GM12878 (cell line): ENCODE data around the gene UMAD1. TPM values are rescaled to one million over a fixed set of nuclear protein-coding genes. Genes with fewer than 3 reads are reported as not detected.

Experiments used
- ATAC-seq: fragments of 200-7000 bp; cut with Tn5 transposase; 3 replicates; pipeline ENCODE4 v1.9.1; 2020; ENCODE audit warnings: mild to moderate bottlenecking, moderate library complexity
- BruUV-seq: library from RNA; stranded (reverse); fragments of 400-500 nt; replicated peaks from 2 replicates; lab custom pipeline; 2021; lab: Mats Ljungman, UMichigan
- CTCF ChIA-PET: fragments of 300-600 bp; sonication (Branson Sonifier 250); formaldehyde crosslinking; extraction: SDS; loops from one replicate; lab custom pipeline; 2021; ENCODE audit warnings: inconsistent platforms; lab: Yijun Ruan, JAX
- POLR2A ChIA-PET: fragments of 350-600 bp; formaldehyde crosslinking; extraction: SDS; loops from one replicate; lab custom pipeline; 2021; ENCODE audit warnings: inconsistent platforms; lab: Charles Lee
- RAD21 ChIA-PET: fragments of 300-600 bp; sonication (Branson Sonifier 250); formaldehyde crosslinking; loops from one replicate; lab custom pipeline; 2023; ENCODE audit warnings: antibody characterized with exemption; ENCODE audit not compliant: unreplicated experiment; lab: Charles Lee
- SMC1A ChIA-PET: fragments of 300-600 bp; sonication (Branson Sonifier 250); formaldehyde crosslinking; loops from one replicate; lab custom pipeline; 2023; ENCODE audit not compliant: unreplicated experiment, uncharacterized antibody; lab: Charles Lee
- DNase-seq: peaks from one replicate; pipeline ENCODE4 v3.0.0-alpha.2; 2011; ENCODE audit warnings: low read depth, low spot score
- FAIRE-seq: peaks from 3 replicates; lab custom pipeline; 2011; peaks lifted over from hg19 to GRCh38; lab: Jason Lieb, UNC
- H2AFZ ChIP-seq: 2 replicates; pipeline ENCODE4 v1.6.0; 2011; ENCODE audit warnings: low read depth, low read length, control low read depth; ENCODE audit not compliant: control insufficient read depth
- H3K27ac ChIP-seq: 2 replicates; pipeline ENCODE4 v1.5.1; 2011; ENCODE audit warnings: control low read depth; ENCODE audit not compliant: control insufficient read depth, insufficient read depth
- H3K27me3 ChIP-seq, 2 experiments: replicated peaks in 1 of 2; 2 replicates each; pipeline versions ENCODE4 v1.6.0 to v1.6.1; 2011; ENCODE audit warnings: low read length in 1 of 2; ENCODE audit not compliant: control insufficient read depth in 2 of 2, insufficient read depth in 2 of 2
- H3K36me3 ChIP-seq, 2 experiments: 2 replicates each; pipeline ENCODE4 v1.5.1; 2011; ENCODE audit warnings: low read length in 1 of 2; ENCODE audit not compliant: control insufficient read depth in 2 of 2, insufficient read depth in 2 of 2
- H3K4me1 ChIP-seq: 2 replicates; pipeline ENCODE4 v1.6.1; 2011; ENCODE audit warnings: mild to moderate bottlenecking, low read length, moderate library complexity, mixed read lengths; ENCODE audit not compliant: control insufficient read depth, insufficient read depth
- H3K4me2 ChIP-seq: 2 replicates; pipeline ENCODE4 v1.6.0; 2011; ENCODE audit warnings: control low read depth; ENCODE audit not compliant: control insufficient read depth, insufficient read depth
- H3K4me3 ChIP-seq: fragments of 200-600 bp; sonication (generic); 2 replicates; pipeline ENCODE4 v1.5.1; 2016
- H3K79me2 ChIP-seq: 2 replicates; pipeline ENCODE4 v1.6.0; 2011; ENCODE audit warnings: low read length; ENCODE audit not compliant: control insufficient read depth, insufficient read depth
- H3K9ac ChIP-seq: 2 replicates; pipeline ENCODE4 v1.8.0; 2011; ENCODE audit warnings: low read length, control low read depth, mixed read lengths; ENCODE audit not compliant: control insufficient read depth, insufficient read depth
- H3K9me3 ChIP-seq: replicated peaks from 3 replicates; pipeline ENCODE4 v1.5.1; 2011; ENCODE audit warnings: mild to moderate bottlenecking, low read length; ENCODE audit not compliant: control insufficient read depth, insufficient read depth
- H4K20me1 ChIP-seq: 2 replicates; pipeline ENCODE4 v1.6.0; 2011; ENCODE audit not compliant: control insufficient read depth, insufficient read depth
- CREB1 ChIP-seq: IDR thresholded peaks from 2 replicates; pipeline ENCODE4 v1.6.1; 2012; ENCODE audit warnings: low read depth, mild to moderate bottlenecking, inconsistent platforms
- GABPA ChIP-seq: IDR thresholded peaks from 2 replicates; pipeline ENCODE4 v1.6.1; 2014; ENCODE audit warnings: antibody characterized with exemption, low read depth, mild to moderate bottlenecking, inconsistent platforms
- HDAC2 ChIP-seq: fragments of 200-600 bp; sonication (generic); IDR thresholded peaks from 2 replicates; pipeline ENCODE4 v1.6.1; 2017
- JUNB ChIP-seq: IDR thresholded peaks from 2 replicates; pipeline ENCODE4 v1.6.1; 2016; ENCODE audit warnings: antibody characterized with exemption, mild to moderate bottlenecking
- KDM1A ChIP-seq: fragments of 200-600 bp; sonication (generic); IDR thresholded peaks from 2 replicates; pipeline ENCODE4 v1.6.1; 2016; ENCODE audit warnings: borderline replicate concordance
- SMAD1 ChIP-seq: fragments of 450-650 bp; IDR thresholded peaks from 2 replicates; pipeline ENCODE4 v1.6.1; 2018; ENCODE audit warnings: mild to moderate bottlenecking, low read depth; ENCODE audit not compliant: partially characterized antibody
- SP1 ChIP-seq: IDR thresholded peaks from one replicate; pipeline ENCODE4 v1.6.1; 2011; ENCODE audit warnings: low read depth, low read length
- YY1 ChIP-seq: IDR thresholded peaks from 2 replicates; pipeline ENCODE4 v1.6.1; 2011; ENCODE audit warnings: low read depth, mild to moderate bottlenecking, low read length
- in situ Hi-C: fragments of 300-500 bp; cut with MboI; formaldehyde crosslinking; loops from 9 replicates; pipeline ENCODE4 v1.14.3; 2018; ENCODE audit warnings: mixed read lengths
- intact Hi-C: fragments of 100-400 bp; cut with micrococcal nuclease; formaldehyde crosslinking; loops from one replicate; pipeline ENCODE4 v1.14.2; 2022; ENCODE audit not compliant: unreplicated experiment
- polyA plus RNA-seq, 11 experiments: library from polyadenylated mRNA; depleted of rRNA in 4 of 11; unstranded in 6 of 11; stranded (reverse) in 5 of 11; fragments of >200 nt; fragmentation: Nextera tagmentation in 4 of 11; fragmentation: Illumina TruSeq in 1 of 11; extraction: Ambion mirVana in 4 of 11; extraction: Trizol in 1 of 11; gene quantifications; 1 replicate in 1 of 11; 2 replicates in 10 of 11; pipeline versions ENCODE4 v1.2.1 to v1.2.3, GENCODE V29; 2011 to 2016; ENCODE audit warnings: inconsistent platforms in 2 of 11, missing spikeins in 2 of 11, low read depth in 1 of 11
- total RNA-seq, 4 experiments: library from RNA; depleted of rRNA in 3 of 4; stranded (reverse); fragments of >200 nt in 3 of 4; fragmentation: Illumina TruSeq in 1 of 4; extraction: Trizol in 1 of 4; gene quantifications; 2 replicates each; pipeline versions ENCODE4 v1.2.1 to v1.2.3, GENCODE V29; 2013 to 2021
- TF ChIP-seq, protein P1 (sequence below): IDR thresholded peaks from 2 replicates; pipeline ENCODE4 v1.6.1; 2012; ENCODE audit warnings: mild to moderate bottlenecking, low read depth, low read length
- TF ChIP-seq, protein P2 (sequence below): IDR thresholded peaks from 2 replicates; pipeline ENCODE4 v1.6.1; 2012; ENCODE audit warnings: low read depth, low read length, improper control_type of control experiment
- TF ChIP-seq, protein P3 (sequence below), 3 experiments: IDR thresholded peaks in 2 of 3; conservative IDR thresholded peaks in 1 of 3; 2 replicates each; pipeline ENCODE4 v1.5.1; 2011; ENCODE audit warnings: low read depth in 3 of 3, low read length in 3 of 3, mild to moderate bottlenecking in 3 of 3, control low read depth in 2 of 3, moderate library complexity in 2 of 3, inconsistent platforms in 1 of 3, mixed read lengths in 1 of 3; ENCODE audit not compliant: control insufficient read depth in 2 of 3, insufficient read depth in 1 of 3; ENCODE audit errors: extremely low read depth in 1 of 3

Gene UMAD1
- total and polyA plus RNA-seq, 10 of the 15 experiments (the other 5 are each of a cell fraction or from before 2014, with no cell fraction given) = 6.0 to 28.6 (median 9.3) TPM

DNA sequence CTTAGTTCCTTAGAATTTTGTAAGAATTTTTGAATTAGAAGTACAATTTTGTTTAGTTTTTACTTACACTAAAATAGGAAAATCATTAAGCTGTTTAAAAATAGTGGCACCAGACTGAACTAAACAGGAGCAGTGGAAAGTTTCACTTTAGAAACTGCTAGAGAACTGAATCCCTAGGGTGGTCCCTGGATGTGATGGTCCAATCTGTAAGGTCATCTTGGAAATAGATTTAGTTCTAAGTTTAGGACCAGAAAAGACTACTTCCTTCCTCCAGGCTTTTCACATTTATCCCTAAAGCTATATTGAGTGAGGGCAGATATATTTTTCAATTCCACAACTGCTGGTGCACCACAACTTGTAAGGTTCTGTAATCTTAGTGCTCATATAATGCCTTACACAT is 58.8 kb downstream of the UMAD1 start:
- H3K27ac ChIP-seq = peak overlapping the region; percentile 39
- H3K27me3 ChIP-seq = no peaks in the 10 kb centered on the region
- H3K4me2 ChIP-seq = peak overlapping the region; percentile 1
- DNase-seq = no peak
- H3K36me3 ChIP-seq = no peaks in the 10 kb centered on the region
- H3K4me1 ChIP-seq = peaks cover 9% of the 10 kb centered on the region
- ChIA-PET POLR2A (interaction anchor here (0.6 to 1.8 kb wide), 5 partner anchors 11 to 509 kb away, joined by 3 to 8 read pairs (median 3); partner anchors contain the start of gene RPA3), CTCF (interaction anchor here (0.9 to 3.8 kb wide), 5 partner anchors 11 to 62 kb away, joined by 3 to 18 read pairs (median 4); no protein-coding TSS in a partner anchor), SMC1A (interaction anchor here (0.7 to 6.6 kb wide), 8 partner anchors 10 to 543 kb away, joined by 3 to 42 read pairs (median 3); no protein-coding TSS in a partner anchor), RAD21 (interaction anchor here (1.1 to 3.1 kb wide), 5 partner anchors 10 to 517 kb away, joined by 3 to 12 read pairs (median 4); no protein-coding TSS in a partner anchor)
- no peaks in the 10 kb centered on the region; the same call in 2 of the 3 replicates for H3K9me3 ChIP-seq
- H3K79me2 ChIP-seq = no peaks in the 10 kb centered on the region
- H3K4me3 ChIP-seq = no peak overlapping the region
- ATAC-seq = no peak; the same call in 2 of the 3 replicates
- BruUV-seq = no TSS peak
- no peaks in the 10 kb centered on the region for H4K20me1 ChIP-seq
- intact Hi-C loops = no loop called here
- H3K9ac ChIP-seq = no peak overlapping the region
- TF ChIP-seq HDAC2 (no peak), JUNB (no peak), SMAD1 (no peak), CREB1 (no peak)
- FAIRE-seq = no peak
- in situ Hi-C loops = no loop called here
- no peak overlapping the region for H2AFZ ChIP-seq

DNA sequence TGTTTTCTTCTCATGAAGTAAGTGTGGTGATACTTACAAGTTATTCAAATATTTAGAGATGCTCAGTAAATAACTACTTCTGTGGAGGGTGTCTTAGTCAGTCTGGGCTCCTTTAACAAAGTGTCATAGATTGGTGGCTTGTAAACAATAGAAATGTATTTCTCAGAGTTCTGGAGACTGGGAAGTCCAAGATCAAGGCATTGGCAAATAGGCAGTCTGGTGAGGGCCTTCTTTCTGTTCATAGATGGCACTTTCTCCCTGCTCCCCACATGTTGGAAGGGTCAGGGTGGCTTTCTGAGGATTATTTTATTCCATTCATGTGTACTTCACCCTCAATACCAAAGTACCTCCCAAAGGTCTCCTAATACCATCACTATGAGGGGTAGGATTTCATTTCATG is 59.4 kb downstream of the UMAD1 start:
- POLR2A ChIA-PET = interaction anchor here (0.9 to 1.8 kb wide), 3 partner anchors 19 to 509 kb away, joined by 3 to 8 read pairs (median 3); partner anchors contain the start of gene RPA3
- CTCF ChIA-PET = interaction anchor here (0.9 to 3.8 kb wide), 4 partner anchors 11 to 18 kb away, joined by 3 to 18 read pairs (median 4); no protein-coding TSS in a partner anchor
- intact Hi-C loops = no loop called here

More for the DNA sequence above, 59.4 kb downstream of the UMAD1 start:
- Histone ChIP-seq H2AFZ (no peak overlapping the region), H3K4me3 (no peak overlapping the region), H3K4me1 (peaks cover 9% of the 10 kb centered on the region), H3K27me3 (no peaks in the 10 kb centered on the region), H3K27ac (0 out of 2 replicates have a peak overlapping the region, but pooled peaks have one; percentile 13), H4K20me1 (no peaks in the 10 kb centered on the region), H3K9me3 (no peaks in the 10 kb centered on the region; the same call in 2 of the 3 replicates), H3K4me2 (peak overlapping the region; percentile 1; the same call in 1 of the 2 replicates), H3K36me3 (no peaks in the 10 kb centered on the region), H3K9ac (no peak overlapping the region), H3K79me2 (no peaks in the 10 kb centered on the region)
- RAD21 ChIA-PET = interaction anchor here (1.4 to 3.1 kb wide), 3 partner anchors 19 to 73 kb away, joined by 4 to 12 read pairs (median 9); no protein-coding TSS in a partner anchor
- SMC1A ChIA-PET = interaction anchor here (0.7 to 6.6 kb wide), 5 partner anchors 11 to 544 kb away, joined by 3 to 42 read pairs (median 5); no protein-coding TSS in a partner anchor
- no peak for FAIRE-seq
- BruUV-seq = no TSS peak
- TF ChIP-seq SP1 (no peak), YY1 (no peak), GABPA (no peak), KDM1A (no peak)
- TF ChIP-seq, protein P1, sequence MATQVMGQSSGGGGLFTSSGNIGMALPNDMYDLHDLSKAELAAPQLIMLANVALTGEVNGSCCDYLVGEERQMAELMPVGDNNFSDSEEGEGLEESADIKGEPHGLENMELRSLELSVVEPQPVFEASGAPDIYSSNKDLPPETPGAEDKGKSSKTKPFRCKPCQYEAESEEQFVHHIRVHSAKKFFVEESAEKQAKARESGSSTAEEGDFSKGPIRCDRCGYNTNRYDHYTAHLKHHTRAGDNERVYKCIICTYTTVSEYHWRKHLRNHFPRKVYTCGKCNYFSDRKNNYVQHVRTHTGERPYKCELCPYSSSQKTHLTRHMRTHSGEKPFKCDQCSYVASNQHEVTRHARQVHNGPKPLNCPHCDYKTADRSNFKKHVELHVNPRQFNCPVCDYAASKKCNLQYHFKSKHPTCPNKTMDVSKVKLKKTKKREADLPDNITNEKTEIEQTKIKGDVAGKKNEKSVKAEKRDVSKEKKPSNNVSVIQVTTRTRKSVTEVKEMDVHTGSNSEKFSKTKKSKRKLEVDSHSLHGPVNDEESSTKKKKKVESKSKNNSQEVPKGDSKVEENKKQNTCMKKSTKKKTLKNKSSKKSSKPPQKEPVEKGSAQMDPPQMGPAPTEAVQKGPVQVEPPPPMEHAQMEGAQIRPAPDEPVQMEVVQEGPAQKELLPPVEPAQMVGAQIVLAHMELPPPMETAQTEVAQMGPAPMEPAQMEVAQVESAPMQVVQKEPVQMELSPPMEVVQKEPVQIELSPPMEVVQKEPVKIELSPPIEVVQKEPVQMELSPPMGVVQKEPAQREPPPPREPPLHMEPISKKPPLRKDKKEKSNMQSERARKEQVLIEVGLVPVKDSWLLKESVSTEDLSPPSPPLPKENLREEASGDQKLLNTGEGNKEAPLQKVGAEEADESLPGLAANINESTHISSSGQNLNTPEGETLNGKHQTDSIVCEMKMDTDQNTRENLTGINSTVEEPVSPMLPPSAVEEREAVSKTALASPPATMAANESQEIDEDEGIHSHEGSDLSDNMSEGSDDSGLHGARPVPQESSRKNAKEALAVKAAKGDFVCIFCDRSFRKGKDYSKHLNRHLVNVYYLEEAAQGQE = no peak
- TF ChIP-seq, protein P2, sequence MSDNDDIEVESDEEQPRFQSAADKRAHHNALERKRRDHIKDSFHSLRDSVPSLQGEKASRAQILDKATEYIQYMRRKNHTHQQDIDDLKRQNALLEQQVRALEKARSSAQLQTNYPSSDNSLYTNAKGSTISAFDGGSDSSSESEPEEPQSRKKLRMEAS = no peak
- TF ChIP-seq, protein P3, sequence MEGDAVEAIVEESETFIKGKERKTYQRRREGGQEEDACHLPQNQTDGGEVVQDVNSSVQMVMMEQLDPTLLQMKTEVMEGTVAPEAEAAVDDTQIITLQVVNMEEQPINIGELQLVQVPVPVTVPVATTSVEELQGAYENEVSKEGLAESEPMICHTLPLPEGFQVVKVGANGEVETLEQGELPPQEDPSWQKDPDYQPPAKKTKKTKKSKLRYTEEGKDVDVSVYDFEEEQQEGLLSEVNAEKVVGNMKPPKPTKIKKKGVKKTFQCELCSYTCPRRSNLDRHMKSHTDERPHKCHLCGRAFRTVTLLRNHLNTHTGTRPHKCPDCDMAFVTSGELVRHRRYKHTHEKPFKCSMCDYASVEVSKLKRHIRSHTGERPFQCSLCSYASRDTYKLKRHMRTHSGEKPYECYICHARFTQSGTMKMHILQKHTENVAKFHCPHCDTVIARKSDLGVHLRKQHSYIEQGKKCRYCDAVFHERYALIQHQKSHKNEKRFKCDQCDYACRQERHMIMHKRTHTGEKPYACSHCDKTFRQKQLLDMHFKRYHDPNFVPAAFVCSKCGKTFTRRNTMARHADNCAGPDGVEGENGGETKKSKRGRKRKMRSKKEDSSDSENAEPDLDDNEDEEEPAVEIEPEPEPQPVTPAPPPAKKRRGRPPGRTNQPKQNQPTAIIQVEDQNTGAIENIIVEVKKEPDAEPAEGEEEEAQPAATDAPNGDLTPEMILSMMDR (IDR thresholded peaks at IDR 0.05 in 2 of 3, conservative IDR thresholded peaks at IDR 0.05 in 1 of 3; ENCODE audit: control insufficient read depth in 2 of 3, extremely low read depth in 1 of 3, insufficient read depth in 1 of 3, low read depth in 3 of 3, low read length in 3 of 3) = no peak
- no peak for DNase-seq
- in situ Hi-C loops = no loop called here
- ATAC-seq = peak; percentile 42; the same call in 2 of the 3 replicates
